IMR-90 (cell line): ENCODE data around the gene TTC27.

Source experiments
- RAD21 ChIP-seq: IDR thresholded peaks from 2 replicates; pipeline ENCODE4 v1.6.1; 2012; ENCODE audit warnings: low read length, improper control_type of control experiment
- TF ChIP-seq, protein P1 (sequence below): conservative IDR thresholded peaks from 2 replicates; pipeline ENCODE4 v1.5.1; 2012; ENCODE audit warnings: mild to moderate bottlenecking, low read depth, low read length, improper control_type of control experiment

DNA sequence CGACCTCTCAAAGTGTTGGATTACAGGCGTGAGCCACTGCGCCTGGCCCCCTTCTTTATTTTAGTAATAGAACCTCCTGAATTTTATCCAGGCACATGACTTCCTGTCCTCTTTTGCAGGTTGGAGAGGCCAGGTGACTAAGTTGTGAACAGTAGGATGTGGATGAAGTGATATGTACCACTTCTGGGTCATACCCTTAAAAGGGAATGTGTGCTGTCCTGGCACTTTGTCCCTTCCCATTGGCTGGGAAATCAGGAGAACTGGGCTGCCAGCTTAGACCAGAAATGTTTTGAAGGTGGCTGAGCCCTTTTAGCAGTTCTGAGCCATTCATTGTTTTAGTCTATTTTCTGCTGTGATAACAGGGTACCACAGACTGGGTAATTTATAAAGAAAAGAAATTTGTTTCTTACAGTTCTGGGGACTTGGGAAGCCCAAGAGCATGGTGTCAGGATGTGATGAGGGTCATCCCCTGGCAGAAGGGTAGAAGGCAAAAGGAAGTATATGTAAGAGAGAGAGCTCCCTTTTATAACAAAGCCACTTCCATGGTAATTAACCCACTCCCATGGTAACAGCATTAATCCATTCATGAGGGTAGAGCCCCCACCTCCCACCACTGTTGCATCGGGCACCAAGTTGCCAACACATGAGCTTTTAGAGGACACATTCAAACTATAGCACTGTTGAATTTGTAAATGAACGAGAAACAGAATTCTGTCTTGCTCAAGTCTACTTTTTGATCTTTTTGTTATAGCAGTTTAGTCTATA lies 79.1 kb downstream of the TTC27 start:
- TF ChIP-seq, protein P1, sequence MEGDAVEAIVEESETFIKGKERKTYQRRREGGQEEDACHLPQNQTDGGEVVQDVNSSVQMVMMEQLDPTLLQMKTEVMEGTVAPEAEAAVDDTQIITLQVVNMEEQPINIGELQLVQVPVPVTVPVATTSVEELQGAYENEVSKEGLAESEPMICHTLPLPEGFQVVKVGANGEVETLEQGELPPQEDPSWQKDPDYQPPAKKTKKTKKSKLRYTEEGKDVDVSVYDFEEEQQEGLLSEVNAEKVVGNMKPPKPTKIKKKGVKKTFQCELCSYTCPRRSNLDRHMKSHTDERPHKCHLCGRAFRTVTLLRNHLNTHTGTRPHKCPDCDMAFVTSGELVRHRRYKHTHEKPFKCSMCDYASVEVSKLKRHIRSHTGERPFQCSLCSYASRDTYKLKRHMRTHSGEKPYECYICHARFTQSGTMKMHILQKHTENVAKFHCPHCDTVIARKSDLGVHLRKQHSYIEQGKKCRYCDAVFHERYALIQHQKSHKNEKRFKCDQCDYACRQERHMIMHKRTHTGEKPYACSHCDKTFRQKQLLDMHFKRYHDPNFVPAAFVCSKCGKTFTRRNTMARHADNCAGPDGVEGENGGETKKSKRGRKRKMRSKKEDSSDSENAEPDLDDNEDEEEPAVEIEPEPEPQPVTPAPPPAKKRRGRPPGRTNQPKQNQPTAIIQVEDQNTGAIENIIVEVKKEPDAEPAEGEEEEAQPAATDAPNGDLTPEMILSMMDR, result no peak
- no peak for TF ChIP-seq RAD21
